ENCODE measurements around the gene RIMS4.

GRCh38 chr20:44745598-44746366, 64.6 kb downstream of the RIMS4 start, which contains the start of gene KCNK15:
- TF ChIP-seq GATA2 (IDR thresholded peaks at IDR 0.05; ENCODE audit: low read depth, low read length) (no peak), GATA3 (IDR thresholded peaks at IDR 0.05; ENCODE audit: low read depth, low read length) (no peak)

All from SH-SY5Y (cell line).